PC-3 (cell line): Measurements from ENCODE around the gene C1QTNF12.

ENCODE experiments used
- CTCF ChIP-seq: fragments of 300-600 bp; sonication (generic); conservative IDR thresholded peaks from 2 replicates; pipeline ENCODE4 v1.5.1; 2017; ENCODE audit warnings: antibody characterized with exemption, low read depth, mild to moderate bottlenecking, low read length
- EZH2phosphoT487 ChIP-seq: fragments of 300-600 bp; sonication (generic); IDR thresholded peaks from 2 replicates; pipeline ENCODE4 v1.6.1; 2018; ENCODE audit warnings: mild to moderate bottlenecking, antibody characterized with exemption, low read length, borderline replicate concordance

DNA sequence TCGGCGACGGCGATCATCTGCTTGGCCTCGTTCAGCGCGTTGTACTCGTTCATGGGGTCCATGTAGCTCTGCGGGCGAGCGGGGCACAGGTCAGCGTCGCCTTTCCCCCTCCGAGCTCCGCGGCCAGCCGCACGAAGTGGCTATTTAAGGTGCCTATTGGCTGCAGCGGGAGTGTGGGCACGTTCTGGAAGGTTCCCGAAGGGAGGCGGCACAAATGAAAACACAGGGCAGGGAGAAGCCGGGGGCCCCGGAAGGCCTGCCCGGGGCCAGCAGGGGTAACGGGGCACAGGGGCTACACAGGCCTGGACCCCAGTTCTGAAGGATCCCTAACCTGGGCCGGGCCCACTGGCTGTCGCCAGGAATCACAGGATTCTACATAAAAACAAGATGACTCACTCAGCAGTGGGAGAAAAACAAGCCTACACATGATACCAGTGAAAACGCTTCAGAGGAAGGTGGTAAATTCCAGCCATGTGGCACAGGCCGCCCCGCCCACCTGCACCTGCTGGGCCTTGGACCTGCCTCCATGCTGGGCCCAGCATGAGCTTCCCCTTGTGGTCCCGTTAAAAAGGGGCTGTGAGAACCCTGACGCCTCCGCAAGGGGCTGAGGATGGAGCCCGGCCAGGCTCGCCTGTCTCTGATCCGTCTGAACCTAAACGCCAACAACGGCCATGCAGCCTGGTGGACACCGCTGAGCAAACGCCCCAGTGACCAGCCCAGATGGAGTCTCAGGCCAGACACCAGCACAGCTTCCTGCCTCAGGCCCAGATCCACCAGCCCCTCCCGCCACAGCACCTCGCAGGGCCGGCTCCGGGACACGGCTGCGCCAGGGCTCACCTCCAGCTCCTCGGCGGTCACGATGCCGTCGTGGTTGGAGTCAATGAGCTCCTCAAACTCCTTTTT lies 28.6 kb downstream of the C1QTNF12 start:
- TF ChIP-seq CTCF, result no peak
- no peak for TF ChIP-seq EZH2phosphoT487
